Skeletal muscle cell (primary cell): ENCODE results near the gene QSOX2.

ENCODE experiments used
- DNase-seq: peaks from one replicate; pipeline ENCODE4 v3.0.0-alpha.2; 2010; ENCODE audit warnings: low read depth
- H3K4me3 ChIP-seq: 2 replicates; pipeline ENCODE4 v1.5.1; 2011; ENCODE audit warnings: low read depth, mild to moderate bottlenecking, control low read depth, low read length, moderate library complexity

QSOX2 gene

DNA sequence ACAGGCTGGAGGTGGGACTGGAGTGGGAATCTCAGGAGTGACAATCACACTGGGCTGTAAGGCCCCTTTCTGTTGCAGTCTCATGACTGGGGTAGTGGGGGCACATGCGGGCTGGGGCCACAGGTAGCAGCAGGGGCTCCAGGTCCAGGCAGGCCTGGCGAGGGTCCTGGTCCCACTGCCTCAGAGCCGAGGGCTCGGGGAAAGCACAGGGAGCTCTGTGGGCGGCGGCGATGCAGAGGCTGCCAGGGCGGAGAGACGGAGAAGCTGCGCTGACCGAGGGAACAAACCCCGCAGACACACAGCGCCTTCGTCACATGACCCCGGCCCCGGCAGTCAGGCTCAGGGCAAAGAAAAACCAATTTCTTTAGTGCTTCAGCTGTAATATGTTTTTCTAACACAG, 35.3 kb downstream of the QSOX2 start:
- no peak overlapping the region for H3K4me3 ChIP-seq
- DNase-seq = no peak

DNA sequence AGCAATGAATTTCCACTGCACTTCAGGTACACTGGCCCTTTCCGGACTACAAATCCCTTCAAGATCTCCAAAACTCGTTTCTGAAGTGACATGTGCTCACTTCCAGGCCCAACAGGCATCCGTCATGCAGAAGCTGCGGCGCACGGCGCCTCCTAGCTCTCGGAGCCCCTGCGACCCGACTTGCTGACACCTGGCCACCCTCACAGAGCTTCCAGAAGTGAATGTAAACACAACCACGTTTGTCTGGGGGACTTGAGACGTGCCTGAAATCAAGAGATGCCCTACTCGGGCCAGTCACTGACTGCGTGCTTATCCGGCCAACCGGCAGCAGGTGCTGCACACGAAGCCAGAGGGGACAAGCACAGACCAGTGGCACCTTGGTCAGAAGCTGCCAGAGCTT, 35.8 kb downstream of the QSOX2 start:
- DNase-seq = no peak
- no peak overlapping the region for H3K4me3 ChIP-seq

GRCh38 chr9:136209232-136209631, 36.4 kb downstream of the QSOX2 start:
- H3K4me3 ChIP-seq = no peak overlapping the region
- no peak for DNase-seq

- no peak overlapping the region for H3K4me3 ChIP-seq
- no peak for DNase-seq
Observed at GRCh38 chr9:136208675-136209074, 36.9 kb downstream of the QSOX2 start.

DNA sequence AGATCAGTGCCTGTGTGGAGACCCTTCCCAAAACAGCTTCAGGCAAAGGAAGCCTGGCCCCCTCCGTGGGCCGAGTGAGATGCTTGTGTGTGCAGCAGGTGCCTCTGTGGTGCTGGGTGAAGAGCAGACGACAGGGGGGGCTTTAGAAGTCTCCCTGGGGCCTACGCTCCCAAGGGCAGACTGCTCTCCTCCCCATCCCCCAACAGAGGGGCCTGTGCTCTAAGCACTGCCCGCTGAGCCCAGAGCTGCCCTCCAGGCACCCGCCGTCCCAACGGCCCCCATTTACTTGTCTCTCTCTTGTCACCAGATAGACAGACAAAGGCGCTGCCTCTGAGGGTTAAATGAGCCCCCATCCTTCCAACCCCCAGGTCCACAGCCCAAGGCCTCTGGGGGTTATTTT, 38.0 kb downstream of the QSOX2 start:
- no peak overlapping the region for H3K4me3 ChIP-seq
- no peak for DNase-seq

- H3K4me3 ChIP-seq = no peak overlapping the region
- DNase-seq = no peak
Observed at GRCh38 chr9:136206602-136207275, 38.9 kb downstream of the QSOX2 start.

- H3K4me3 ChIP-seq = no peak overlapping the region
- DNase-seq = no peak
Observed at GRCh38 chr9:136205707-136205992, 40.0 kb downstream of the QSOX2 start.

GRCh38 chr9:136204838-136205706, 40.5 kb downstream of the QSOX2 start, which contains the start of gene LHX3:
LHX3 (minus strand) TSS chr9:136205128; CDS start chr9:136205012, 116 bp downstream.
- DNase-seq = no peak
- H3K4me3 ChIP-seq = no peak within 1 kb of the TSS

DNA sequence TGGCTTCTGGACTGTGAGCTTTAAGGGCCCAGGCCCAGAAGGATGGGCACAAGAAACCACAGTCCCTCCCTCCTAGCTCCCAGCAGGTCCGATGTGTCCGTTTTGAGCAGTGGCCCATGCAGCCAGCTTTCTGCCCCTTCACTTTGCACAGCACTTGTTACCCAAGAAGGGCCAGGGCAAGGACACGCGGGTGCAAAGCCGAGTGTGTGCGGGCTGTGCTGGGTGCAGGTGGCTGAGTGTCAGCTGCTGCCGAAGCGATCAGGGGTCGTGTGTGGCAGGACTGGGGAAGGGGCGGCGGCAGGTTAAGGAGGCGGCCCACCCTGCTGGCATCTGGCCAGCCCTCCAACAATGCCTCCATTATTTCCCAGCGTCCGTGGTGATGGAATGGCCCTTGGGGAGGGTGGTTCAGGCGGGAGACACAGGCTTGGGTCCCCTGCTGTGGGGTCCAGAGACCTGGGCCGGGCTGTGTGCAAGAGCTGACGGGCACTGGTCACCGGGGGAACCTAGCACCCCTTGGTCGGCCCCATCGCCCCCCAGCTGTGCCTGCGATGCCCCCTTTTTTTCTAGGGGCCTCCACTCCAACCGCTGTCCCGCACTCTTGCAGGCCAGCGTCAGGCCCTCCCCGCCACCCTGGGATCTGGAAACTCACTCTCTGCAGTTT, 41.3 kb downstream of the QSOX2 start:
- H3K4me3 ChIP-seq = no peak overlapping the region
- DNase-seq = no peak

GRCh38 chr9:136203408-136204144, 42.0 kb downstream of the QSOX2 start:
- no peak overlapping the region for H3K4me3 ChIP-seq
- DNase-seq = no peak

DNA sequence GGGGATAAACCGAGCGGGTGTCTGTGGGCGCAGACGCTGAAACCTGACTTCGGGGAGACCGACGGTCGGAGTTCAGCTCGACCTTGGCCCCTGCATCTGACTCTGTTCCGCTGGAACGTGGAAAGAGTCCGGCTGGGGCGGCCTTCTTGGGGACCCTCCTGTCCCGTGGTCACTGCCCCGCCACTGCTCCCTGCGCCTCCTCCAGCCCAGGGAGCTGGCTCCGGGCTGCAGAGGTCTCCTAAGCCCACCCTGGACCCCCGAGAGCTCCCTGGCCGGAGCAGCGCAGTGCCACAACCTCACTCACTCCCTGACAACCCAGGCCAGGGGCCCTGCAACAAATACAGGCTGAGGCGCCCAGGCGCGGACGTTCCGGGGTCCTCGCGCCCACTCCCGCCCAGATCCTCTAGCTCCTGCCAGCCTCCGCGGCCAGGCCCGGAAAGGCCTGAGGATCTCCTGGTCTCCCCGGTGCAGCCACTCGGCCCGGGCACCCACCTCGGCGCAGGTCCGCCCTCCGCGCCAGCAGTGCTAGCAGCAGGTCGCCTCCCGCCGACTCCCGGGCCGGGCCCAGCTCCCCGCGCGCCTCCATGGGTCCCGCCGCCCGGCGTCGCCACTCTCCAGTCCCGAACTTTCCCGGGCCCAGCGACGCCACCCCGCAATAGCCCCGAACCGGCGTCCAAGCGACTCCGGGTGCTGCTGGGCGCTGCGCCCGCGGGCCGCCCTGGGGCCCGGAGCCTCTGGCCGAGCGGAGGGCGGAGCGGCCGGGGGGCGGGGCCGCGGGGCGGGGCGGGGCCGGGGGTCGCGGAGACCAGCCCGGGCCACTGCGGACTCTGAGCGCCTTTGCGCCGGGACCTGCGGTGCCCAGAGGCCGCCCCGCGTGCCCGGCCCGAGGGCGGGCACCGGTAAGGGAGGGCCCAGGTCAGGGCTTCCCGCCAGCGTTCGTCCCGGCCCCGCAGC, 42.9 kb downstream of the QSOX2 start:
- no peak overlapping the region for H3K4me3 ChIP-seq
- no peak for DNase-seq

- no peak overlapping the region for H3K4me3 ChIP-seq
- DNase-seq = no peak
Observed at GRCh38 chr9:136201609-136202453, 43.8 kb downstream of the QSOX2 start.

GRCh38 chr9:136201174-136201573, 44.4 kb downstream of the QSOX2 start:
- DNase-seq = no peak
- no peak overlapping the region for H3K4me3 ChIP-seq

DNA sequence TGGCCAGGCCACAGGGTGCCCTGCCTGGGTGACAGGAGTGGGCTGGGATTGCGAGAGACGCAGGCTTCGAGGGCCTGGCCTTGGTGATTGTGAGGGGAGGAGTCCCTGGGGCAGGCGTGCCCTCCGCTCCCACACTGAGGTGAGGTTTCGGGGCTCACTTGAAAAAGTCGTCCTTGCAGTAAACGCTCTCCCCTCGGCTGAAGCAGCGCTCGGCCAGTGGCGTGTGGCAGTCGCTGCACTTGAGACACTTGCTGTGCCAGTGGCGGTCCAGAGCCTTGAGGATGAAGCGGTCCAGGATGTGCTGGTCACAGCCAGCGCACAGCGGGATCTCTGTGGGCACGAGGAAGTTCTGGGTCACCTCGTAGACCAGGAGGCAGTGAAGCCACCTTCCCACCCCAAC, 45.2 kb downstream of the QSOX2 start:
- no peak overlapping the region for H3K4me3 ChIP-seq
- DNase-seq = no peak

DNA sequence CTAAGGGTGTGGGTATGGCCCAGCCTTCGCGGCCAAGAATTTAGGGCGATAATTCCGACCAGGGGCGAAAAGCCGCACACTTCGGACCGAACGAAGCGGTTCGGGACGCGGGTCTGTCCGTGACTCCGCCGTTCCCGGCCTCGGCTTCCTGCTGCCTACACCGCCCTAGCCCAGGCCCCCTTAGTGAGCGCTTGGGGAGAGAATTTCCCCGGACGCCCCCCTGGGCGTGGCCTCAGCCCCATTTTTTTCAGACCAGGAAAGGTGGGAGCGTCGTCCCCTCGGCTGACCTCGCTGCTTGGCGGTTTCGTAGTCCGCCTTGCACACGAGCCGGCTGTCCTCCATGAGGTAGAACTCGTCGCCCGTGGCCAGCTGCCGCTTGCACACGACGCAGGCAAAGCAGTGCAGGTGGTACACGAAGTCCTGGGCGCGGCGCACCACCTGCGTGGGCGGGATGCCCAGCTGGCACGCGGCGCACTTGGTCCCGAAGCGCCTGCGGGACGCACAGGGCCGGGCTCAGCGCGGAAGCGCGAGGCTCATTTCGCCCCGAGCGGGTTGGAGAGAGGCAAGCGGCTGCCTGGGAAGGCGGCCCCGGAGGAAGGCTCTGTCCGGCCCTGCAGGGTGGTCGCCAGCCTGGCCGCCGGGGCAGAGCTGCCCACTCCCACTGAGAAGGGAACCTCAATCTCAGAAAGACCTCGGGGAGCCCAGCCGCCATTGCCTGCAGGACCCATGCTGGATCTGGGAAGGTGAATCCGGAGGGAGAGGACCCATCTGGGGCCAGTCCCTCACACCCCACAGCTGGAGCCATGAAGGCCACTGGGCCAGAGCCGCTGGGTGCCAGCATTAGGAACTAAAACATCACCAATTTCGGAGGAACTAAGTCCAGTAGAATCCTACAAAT, 46.0 kb downstream of the QSOX2 start:
- DNase-seq = no peak
- H3K4me3 ChIP-seq = no peak overlapping the region

GRCh38 chr9:136198605-136199083, 47.0 kb downstream of the QSOX2 start:
- no peak for DNase-seq
- no peak overlapping the region for H3K4me3 ChIP-seq
